Femur (tissue), 1 donor: Measurements from ENCODE around the gene SETD1B.
"Not testable (repeated sequence)": the region's sequence is repeated elsewhere in the genome, so short reads cannot be mapped to it uniquely, and the experiment has no call there.

Experiments used
- DNase-seq: peaks from one replicate; pipeline ENCODE4 v3.0.0-alpha.2; 2017

Gene SETD1B

GRCh38 chr12:121781484-121781997 lies 22.3 kb upstream of the SETD1B start:
- peak; percentile 58 for DNase-seq

GRCh38 chr12:121781998-121782979 lies 21.5 kb upstream of the SETD1B start:
- no peak for DNase-seq

GRCh38 chr12:121783766-121784165 lies 20.0 kb upstream of the SETD1B start:
- no peak for DNase-seq

- DNase-seq, result no peak
Measured at GRCh38 chr12:121784460-121784859, 19.3 kb upstream of the SETD1B start.

- no peak for DNase-seq
Measured at GRCh38 chr12:121786440-121786825, 17.4 kb upstream of the SETD1B start.

GRCh38 chr12:121787063-121788025 lies 16.5 kb upstream of the SETD1B start:
- DNase-seq, result peak; percentile 13

GRCh38 chr12:121788176-121788818 lies 15.5 kb upstream of the SETD1B start:
- no peak for DNase-seq

- DNase-seq, result peak; percentile 44
Measured at GRCh38 chr12:121789233-121789781, 14.5 kb upstream of the SETD1B start.

- DNase-seq, result peak; percentile 84
Measured at GRCh38 chr12:121789800-121790728, 13.7 kb upstream of the SETD1B start.

- not testable (repeated sequence) for DNase-seq
Measured at GRCh38 chr12:121790785-121791184, 13.0 kb upstream of the SETD1B start.

GRCh38 chr12:121791671-121792551 lies 11.9 kb upstream of the SETD1B start:
- DNase-seq, result peak; percentile 25

GRCh38 chr12:121792607-121793439 lies 11.0 kb upstream of the SETD1B start:
- peak; percentile 55 for DNase-seq

- DNase-seq, result no peak
Measured at GRCh38 chr12:121793440-121793837, 10.4 kb upstream of the SETD1B start, which contains the start of gene RHOF. Gene RHOF, minus strand, starts transcription at chr12:121793688. Its CDS starts 55 bp downstream, at chr12:121793633.

GRCh38 chr12:121793838-121794533 lies 9.8 kb upstream of the SETD1B start:
- DNase-seq, result peak; percentile 94

- no peak for DNase-seq
Measured at GRCh38 chr12:121794534-121795033, 9.2 kb upstream of the SETD1B start.

GRCh38 chr12:121795034-121795968 lies 8.5 kb upstream of the SETD1B start:
- peak; percentile 94 for DNase-seq
